ENCODE results near the gene FURIN.
"Not testable (repeated sequence)": the region's sequence is repeated elsewhere in the genome, so short reads cannot be mapped to it uniquely, and the experiment has no call there.

Gene FURIN

GRCh38 chr15:90844696-90845095 is 23.7 kb upstream of the FURIN start:
- DNase-seq (ENCODE audit: extremely low spot score): no peak
- ChIA-PET CTCF (interaction anchor here (1.2 to 1.3 kb wide), 2 partner anchors 41 to 87 kb away, joined by 3 read pairs; partner anchors contain the start of gene HDDC3), POLR2A (no interaction called here)
- TF ChIP-seq, protein P1, sequence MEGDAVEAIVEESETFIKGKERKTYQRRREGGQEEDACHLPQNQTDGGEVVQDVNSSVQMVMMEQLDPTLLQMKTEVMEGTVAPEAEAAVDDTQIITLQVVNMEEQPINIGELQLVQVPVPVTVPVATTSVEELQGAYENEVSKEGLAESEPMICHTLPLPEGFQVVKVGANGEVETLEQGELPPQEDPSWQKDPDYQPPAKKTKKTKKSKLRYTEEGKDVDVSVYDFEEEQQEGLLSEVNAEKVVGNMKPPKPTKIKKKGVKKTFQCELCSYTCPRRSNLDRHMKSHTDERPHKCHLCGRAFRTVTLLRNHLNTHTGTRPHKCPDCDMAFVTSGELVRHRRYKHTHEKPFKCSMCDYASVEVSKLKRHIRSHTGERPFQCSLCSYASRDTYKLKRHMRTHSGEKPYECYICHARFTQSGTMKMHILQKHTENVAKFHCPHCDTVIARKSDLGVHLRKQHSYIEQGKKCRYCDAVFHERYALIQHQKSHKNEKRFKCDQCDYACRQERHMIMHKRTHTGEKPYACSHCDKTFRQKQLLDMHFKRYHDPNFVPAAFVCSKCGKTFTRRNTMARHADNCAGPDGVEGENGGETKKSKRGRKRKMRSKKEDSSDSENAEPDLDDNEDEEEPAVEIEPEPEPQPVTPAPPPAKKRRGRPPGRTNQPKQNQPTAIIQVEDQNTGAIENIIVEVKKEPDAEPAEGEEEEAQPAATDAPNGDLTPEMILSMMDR (IDR thresholded peaks at IDR 0.05; ENCODE audit: control extremely low read depth, extremely low read depth, low read depth, missing control alignments): no peak

- TF ChIP-seq, protein P1 (IDR thresholded peaks at IDR 0.05; ENCODE audit: control extremely low read depth, extremely low read depth, low read depth, missing control alignments): no peak
- POLR2A ChIA-PET: no interaction called here
- CTCF ChIA-PET: interaction anchor here (1.2 kb wide), 1 partner anchor 40 kb away, joined by 3 read pairs; no protein-coding TSS in a partner anchor
- DNase-seq (ENCODE audit: extremely low spot score): peak; percentile 74
Measured at GRCh38 chr15:90845201-90845949, 23.0 kb upstream of the FURIN start.

- DNase-seq (ENCODE audit: extremely low spot score); POLR2A ChIA-PET: not testable (repeated sequence)
- CTCF ChIA-PET: interaction anchor here (0.7 to 1.4 kb wide), 3 partner anchors 14 to 151 kb away, joined by 3 read pairs; no protein-coding TSS in a partner anchor
Measured at GRCh38 chr15:90849424-90849823, 19.0 kb upstream of the FURIN start.

- POLR2A ChIA-PET: no interaction called here
- TF ChIP-seq, protein P1 (IDR thresholded peaks at IDR 0.05; ENCODE audit: control extremely low read depth, extremely low read depth, low read depth, missing control alignments): no peak
- DNase-seq (ENCODE audit: extremely low spot score): no peak
- CTCF ChIA-PET: interaction anchor here (1.2 to 2.3 kb wide), 4 partner anchors 20 to 197 kb away, joined by 3 to 6 read pairs (median 4); no protein-coding TSS in a partner anchor
Measured at GRCh38 chr15:90851114-90851513, 17.3 kb upstream of the FURIN start.

DNA sequence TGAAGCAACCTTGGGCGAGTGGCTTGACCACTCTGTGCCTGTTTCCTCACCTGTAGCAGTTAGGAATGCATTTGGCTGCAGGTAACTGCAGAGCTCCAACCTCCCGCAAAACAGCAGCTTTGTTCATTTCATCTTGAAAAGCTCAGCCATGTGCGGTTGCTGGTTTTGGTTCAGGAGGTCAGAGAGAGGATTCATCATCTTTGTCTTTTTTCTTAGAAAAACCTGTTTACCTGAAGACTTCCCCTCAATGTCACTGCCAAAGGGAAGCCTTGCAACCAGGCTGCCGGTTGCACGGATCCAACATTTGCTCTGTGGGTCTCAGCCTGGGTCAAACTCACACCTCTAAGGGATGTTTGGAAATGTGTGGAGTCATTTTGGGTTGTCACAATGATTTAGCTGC is 16.4 kb upstream of the FURIN start:
- CTCF ChIA-PET: interaction anchor here (0.9 to 2.3 kb wide), 7 partner anchors 11 to 198 kb away, joined by 3 to 5 read pairs (median 3); partner anchors contain the start of gene HDDC3
- TF ChIP-seq, protein P1 (IDR thresholded peaks at IDR 0.05; ENCODE audit: control extremely low read depth, extremely low read depth, low read depth, missing control alignments): no peak
- POLR2A ChIA-PET: no interaction called here

GRCh38 chr15:90855139-90855538 is 13.2 kb upstream of the FURIN start:
- TF ChIP-seq, protein P1 (IDR thresholded peaks at IDR 0.05; ENCODE audit: control extremely low read depth, extremely low read depth, low read depth, missing control alignments): no peak
- DNase-seq (ENCODE audit: extremely low spot score): no peak
- CTCF ChIA-PET: interaction anchor here (1.1 kb wide), 1 partner anchor 16 kb away, joined by 3 read pairs; no protein-coding TSS in a partner anchor
- POLR2A ChIA-PET: no interaction called here

More for the DNA sequence above, 16.4 kb upstream of the FURIN start:
- DNase-seq (ENCODE audit: extremely low spot score): no peak

DNA sequence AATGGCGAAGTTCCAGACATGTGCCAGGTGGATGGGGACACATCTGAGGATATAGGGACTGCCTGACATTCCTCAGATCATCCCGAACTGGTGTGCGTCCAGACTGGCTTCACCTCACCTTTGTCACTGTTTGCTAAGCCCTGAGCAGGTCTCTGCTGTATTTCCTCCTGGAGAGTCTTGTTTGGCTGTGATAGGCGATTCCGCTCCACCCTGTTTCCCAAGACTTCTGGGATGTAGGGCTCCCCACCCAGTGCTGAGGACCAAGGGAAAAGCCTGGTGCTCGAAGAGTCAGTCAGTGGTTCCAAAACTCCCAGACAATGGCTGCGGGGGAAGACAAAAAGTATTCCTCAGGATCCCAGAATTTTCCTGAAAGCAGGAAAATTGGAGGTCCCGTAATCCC is 11.1 kb upstream of the FURIN start:
- ChIA-PET CTCF (no interaction called here), POLR2A (no interaction called here)
- TF ChIP-seq, protein P1 (IDR thresholded peaks at IDR 0.05; ENCODE audit: control extremely low read depth, extremely low read depth, low read depth, missing control alignments): no peak
- DNase-seq (ENCODE audit: extremely low spot score): no peak

Data from GM10248 (cell line).